ENCODE data around the gene PTPN14.
"Not testable (repeated sequence)": the region's sequence is repeated elsewhere in the genome, so short reads cannot be mapped to it uniquely, and the experiment has no call there.

- not testable (repeated sequence) for TF ChIP-seq CTCF (conservative IDR thresholded peaks at IDR 0.05; ENCODE audit: low read length); EZH2phosphoT487 (IDR thresholded peaks at IDR 0.05; ENCODE audit: borderline replicate concordance)
Observed at GRCh38 chr1:214481983-214482634, 69.3 kb downstream of the PTPN14 start.
